ENCODE results near the gene NDUFAF8.

DNA sequence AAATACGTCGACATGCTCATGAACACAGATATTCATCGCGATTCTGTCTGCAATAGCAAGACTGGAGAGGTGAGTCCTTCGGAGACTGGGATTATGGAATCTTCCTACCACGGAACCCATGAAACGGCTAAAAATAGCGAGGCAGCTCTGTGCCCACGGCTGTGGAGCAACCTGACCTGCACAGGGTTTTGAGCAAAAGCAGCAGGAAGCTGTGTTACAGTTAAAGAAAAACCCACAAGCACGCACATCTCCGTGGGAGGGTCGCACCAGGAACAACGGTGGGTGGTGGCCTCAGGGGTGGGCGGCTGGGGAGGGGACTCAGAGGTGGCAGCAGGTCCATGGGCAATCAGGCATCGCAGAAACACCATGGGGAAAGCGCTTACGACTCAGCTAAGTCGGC, 31.2 kb downstream of the NDUFAF8 start:
- TF ChIP-seq POLR2A (IDR thresholded peaks at IDR 0.05) (no peak), CTCF (IDR thresholded peaks at IDR 0.05) (no peak)

All from esophagus squamous epithelium (tissue), 4 donors.